CD4-positive, alpha-beta T cell treated with Interleukin-4 for 4 hours (primary cell): ENCODE data around the gene DNAJC21.

ENCODE experiments used
- DNase-seq: peaks from one replicate; pipeline ENCODE4 v3.0.0-alpha.2; 2020

Gene DNAJC21

DNA sequence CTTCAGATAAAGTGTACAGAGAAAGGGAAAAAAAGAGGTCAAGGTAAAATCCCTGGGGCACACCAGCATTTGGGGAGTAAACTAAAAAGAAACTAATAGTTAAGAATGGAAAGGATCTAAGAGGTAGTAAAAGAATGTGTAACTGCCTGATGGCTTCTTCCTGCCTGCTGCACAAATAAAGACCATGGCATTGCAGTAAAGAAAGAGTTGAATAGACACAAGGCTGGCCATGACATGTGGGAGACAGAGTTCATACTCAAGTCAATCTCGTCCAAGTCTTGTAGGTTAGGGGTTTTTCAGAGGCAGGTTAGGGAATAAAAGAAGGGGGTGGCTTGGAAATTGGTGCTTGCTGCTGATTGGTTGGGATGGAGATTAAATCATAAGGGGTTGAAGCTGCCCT is 57.6 kb downstream of the DNAJC21 start:
- no peak for DNase-seq

DNA sequence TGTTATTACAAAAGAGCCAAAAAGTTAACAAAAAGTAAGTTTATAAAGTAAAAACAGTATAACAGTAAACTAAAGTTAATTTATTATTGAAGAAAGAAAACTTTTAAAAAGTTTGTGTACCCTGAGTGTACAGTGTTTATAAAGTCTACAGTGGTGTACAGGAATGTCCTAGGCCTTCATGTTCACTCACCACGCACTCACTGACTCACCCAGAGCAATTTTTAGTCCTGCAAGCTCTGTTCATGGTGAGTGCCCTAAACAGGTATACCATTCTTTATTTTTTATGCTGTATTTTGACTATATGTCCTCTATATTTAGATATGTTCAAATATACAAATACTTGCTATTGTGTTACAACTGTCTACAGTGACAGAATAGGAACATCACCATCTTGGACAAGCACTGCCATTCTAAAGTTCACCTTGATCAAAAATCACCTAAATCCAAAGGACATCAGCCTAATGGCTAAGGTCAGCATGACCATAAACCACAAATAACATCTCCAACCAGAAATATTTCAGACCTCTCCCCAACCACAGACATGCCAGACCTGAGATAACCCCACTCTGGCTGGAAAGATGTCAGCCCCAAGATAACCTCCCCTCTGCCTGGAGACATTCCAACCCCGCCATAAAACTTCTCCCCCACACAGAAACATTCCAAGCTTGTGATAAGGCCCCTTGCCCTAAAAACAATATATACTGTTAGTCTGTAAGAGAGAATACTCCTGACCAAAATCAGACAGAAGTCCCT is 62.3 kb downstream of the DNAJC21 start:
- DNase-seq = no peak

DNA sequence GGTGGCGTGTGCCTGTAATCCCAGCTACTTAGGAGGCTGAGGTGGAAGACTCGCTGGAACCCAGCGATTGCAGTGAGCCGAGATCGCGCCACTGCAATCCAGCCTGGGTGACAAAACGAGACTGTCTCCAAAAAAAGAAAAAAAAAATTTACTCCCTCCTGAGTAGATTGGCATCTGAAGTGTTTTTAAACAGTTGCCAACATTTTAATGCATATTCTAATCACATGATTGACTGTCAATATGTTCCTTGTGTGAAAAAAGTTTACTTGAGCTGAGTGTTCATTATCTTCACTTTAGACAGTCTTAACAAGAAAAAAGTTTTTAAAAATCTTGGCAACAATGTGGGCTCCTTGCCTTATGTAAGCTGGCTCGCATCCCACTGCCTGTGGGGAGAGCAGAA is 64.6 kb downstream of the DNAJC21 start:
- no peak for DNase-seq

DNA sequence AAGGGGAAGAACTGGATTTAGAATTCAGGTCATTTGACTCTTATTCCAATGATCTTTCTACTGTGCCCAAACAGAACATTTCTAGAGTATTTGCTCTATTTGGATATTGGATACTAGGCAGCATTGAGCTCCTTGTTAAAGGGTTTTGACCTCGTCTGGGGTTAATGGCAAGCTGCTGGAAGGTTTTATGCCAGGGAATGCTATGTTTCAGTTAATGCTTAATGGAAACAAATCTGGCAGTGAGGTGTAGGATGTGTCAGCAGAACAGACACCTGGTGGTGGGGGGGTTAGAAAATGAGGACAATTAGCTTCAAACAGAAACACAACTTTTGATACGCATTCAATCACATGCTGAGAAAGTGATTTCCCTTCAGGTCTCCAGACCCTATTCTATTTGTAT is 66.9 kb downstream of the DNAJC21 start:
- DNase-seq = no peak

DNA sequence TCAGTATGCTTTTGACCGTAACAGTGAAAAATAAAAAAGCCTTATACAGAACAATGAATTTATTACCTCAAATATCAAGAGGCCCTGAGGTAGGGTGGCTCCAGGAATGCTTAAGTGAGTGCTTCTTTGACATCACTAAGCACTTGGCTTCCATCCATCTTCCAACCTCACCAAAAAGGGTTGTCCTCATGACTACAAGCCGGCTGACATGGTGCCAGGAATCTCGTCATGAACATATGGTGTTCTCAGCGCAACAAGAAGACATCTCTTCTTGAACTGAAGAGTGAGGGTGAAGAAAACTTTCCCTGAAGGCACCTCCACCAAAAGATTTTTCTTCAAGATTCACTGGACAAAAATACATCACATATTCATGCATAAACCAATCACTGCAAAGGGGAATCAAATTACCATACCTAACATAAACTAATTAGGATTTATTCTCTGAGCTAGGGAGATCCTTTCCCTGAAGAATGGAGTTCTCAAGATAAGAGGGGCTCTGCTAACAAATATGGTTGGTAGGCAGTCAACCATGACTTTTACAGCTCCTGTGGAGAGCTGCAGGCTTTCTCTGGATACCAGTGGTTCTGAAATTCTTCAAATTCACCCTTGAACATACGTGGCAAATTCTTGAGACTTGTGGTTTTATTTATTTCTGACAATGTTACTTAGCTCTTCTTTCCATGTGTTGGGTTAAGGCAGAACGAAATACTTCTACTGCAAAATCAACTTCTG is 68.9 kb downstream of the DNAJC21 start:
- DNase-seq = no peak

DNA sequence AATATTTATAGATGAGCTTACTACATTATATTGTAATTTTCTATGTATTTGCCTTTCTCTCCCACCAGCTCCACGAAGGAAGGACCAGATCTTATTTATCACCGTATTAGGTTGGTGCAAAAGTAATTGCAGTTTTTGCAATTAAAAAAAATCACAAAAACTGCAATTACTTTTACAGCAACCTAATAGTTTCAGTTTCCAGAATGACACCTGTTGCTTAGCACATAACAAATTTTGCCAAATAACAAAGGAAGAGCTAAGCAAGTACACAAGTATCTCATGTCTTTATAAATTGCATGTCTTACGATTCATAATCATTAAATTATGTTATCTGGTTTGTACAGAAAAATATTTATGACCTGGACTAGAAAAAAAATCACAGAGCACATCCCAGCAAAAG is 72.5 kb downstream of the DNAJC21 start:
- DNase-seq = no peak

DNA sequence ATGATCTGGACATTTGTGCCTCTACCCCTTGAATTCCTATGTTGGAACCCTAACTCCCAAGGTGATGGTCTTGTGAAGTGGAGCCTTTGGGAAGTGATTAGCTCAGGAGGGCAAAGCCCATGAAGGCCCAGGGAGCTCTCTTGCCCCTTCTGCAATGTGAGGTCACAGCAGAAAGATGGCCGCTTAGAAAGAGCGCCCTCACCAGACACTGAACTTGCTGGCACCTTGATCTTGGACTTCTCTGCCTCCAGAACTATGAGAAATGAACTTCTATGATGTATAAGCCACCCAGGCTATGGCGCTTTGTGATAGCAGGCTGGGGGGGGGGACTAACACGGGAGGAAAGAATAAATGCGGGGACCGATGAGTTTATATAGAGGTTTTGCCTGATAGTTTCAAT is 73.1 kb downstream of the DNAJC21 start:
- no peak for DNase-seq

DNA sequence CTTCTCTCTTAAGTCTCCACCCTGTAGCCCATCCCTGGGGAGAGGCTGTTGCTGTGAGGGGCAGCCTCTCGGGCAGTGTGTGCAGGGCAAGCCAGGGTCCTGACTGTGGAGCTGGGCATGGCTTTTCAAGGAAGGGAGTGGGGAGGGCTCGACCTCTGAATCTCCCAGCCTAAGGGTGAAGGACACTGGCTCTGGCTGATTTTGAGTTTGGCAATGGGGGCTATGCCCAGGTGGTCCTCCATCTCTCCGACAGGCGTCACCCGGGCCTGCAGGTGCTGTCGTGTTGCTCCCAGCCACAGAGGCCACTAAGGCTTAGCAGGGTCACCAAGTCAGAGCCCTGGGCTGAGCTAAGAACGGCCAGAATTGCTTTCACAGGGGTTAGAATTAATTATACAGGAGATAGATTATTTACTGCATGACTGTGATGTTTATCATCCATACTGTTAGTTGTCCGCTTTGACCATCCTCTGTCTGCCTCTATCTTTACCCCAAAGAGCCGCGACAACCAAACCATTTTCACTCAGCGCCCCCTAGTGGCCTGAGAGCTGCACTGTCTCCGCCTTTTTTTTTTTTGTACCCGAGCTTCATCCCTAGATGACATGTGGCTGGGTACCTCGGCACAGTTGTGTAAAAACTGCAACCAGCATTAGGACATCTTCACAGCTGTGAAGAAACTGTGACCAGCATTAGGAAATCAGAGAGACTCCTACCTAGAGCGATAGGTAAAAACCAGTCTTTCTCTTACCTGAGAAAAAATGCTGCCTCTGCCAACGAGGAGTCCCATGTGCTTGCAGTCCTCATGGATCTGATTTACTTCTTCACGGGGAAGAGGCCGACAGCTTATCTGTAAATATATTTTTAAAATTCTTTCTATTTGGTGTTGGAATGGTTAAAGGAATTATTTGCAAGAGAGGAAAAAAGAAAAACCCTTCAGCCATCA is 73.9 kb downstream of the DNAJC21 start:
- peak; percentile 4 for DNase-seq

DNA sequence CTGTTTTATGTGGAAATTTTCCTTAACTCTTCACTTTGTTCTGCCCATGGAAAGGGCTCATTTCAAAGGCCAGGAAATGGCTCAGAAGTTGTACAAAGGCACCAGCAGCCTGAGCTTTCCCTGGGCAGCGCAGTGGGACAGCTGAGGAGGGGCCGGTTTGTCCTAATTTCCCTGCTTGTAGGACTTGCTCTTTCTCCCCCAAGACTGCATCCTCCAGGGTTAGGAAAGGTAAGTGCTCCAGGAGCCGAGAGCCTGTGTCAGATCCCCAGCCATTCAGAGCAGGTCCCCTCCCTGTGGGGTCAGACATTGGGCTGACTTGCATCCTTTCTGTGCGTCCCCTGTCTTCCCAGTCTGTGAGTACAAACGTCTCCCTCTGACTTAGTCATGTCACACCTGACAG is 74.8 kb downstream of the DNAJC21 start:
- no peak for DNase-seq

DNA sequence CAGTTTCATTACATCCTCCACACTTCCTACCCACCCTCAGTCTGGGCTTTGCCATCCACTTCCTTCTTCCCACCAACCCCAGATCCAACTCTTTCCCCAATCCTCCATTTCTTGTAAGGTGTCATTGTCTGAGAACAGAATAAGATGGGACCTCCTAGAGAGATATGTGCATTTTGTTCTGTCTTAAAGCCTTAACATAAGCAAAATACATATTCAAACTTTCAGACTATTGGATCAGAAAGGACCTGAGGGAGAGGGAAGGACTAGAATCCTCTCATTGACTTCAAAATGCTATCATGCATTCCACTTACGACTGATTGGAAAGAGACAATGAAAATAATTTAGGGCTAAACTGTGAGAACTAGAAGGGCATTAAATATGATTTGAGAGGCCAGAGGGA is 75.4 kb downstream of the DNAJC21 start:
- no peak for DNase-seq
